HG03354 (cell line): ENCODE measurements around the gene LSM14A.
"Not testable (repeated sequence)": the region's sequence is repeated elsewhere in the genome, so short reads cannot be mapped to it uniquely, and the experiment has no call there.

Experiments used
- ATAC-seq: cut with Tn5 transposase; IDR thresholded peaks from one replicate; pipeline ENCODE4 v1.9.1; 2021; ENCODE audit warnings: mild to moderate bottlenecking; ENCODE audit not compliant: unreplicated experiment, poor library complexity, severe bottlenecking

LSM14A gene

DNA sequence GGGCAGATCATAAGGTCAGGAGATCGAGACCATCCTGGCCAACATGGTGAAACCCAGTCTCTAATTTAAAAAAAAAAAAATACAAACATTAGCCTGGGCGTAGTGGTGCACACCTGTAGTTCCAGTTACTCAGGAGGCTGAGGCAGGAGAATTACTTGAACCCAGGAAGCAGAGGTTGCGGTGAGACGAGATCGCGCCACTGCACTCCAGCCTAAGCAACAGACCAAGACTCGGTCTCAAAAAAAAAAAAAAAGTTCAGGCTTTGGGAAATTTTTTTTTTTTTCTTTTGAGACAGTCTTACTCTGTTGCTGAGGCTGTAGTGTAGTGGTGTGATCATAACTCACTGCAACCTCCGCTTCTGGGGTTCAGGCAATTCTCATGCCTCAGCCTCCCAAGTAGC is 14.7 kb downstream of the LSM14A start:
- ATAC-seq: no peak

DNA sequence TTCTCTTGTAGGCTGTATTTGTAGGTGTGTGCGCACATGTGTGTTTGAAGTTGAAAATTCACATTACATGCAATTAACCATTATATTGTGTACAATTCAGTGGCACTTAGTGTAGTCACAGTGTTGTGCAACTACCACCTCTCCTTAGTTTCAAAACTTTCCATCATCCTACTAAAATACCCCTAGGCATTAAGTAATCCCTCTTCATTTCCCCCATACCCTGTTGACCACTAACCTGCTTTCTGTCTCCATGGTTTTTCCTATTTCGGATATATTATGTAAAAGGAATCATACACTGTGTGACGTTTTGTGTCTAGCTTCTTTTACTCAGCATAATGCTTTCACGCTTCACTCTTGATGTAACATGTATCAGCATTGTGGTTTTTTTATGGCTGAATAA is 16.1 kb downstream of the LSM14A start:
- ATAC-seq: no peak

DNA sequence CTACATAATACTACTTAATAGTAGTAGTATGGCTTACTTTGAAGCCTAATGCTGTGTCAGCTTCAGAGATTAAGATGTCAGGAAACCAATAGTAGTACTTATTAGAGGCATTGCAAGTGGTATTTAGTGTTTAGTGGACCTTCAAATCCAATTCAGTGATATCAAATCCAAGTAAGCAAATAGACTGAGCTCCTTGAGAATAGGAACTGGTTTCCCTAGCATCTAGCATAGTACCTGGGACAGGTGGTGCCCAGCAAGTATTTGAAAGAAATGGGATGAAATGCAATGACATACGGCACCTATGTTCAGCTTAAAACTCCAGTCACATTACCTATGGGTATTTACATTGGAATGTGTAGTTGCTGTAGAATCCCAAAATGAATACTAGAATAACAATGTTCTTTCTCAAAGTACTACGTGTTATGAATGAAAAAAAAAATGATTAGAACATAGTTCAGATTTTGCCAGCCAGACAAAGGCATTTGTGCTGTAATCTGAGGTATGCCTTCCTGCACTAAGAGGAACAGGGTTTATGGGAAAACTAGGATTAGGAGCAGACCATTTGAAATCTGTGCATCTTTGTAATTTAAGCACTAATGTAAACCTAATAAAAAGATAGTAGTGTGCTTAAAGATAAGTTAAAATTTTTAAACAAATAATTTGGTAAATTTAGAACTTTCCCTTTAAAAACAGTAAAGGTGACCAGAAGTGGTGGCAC is 17.1 kb downstream of the LSM14A start:
- ATAC-seq: no peak

- ATAC-seq: no peak
Observed at GRCh38 chr19:34189917-34190425, 17.7 kb downstream of the LSM14A start.

DNA sequence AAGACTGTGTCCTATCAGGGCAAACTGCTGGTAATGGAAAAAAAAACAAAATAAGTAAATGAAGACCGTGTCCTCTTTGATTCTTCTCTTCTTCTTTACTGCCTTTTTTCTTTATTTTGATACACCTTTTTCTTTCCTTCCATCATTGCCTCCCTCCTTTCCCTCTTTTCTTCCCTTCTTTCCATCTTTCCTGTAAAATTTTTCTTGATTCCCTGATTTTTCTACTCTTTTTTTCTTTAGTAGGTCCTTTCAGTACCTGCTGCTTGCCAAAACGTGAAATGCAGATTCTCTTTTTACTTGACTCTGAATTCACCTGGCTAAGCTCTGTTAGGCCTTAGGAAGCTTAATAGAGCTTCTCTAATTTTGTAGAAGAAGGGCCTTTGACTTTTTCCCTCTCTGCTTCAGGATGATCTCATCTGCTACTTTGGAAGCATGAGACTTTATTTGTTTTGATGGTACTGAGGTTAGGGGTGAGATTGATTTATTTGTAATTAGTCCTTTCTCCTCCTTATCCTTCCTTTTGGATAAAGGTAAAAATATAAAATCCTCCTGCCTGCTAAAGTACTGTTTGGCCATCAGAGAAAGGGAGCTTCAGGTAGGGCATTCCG is 19.2 kb downstream of the LSM14A start:
- no peak for ATAC-seq

- ATAC-seq: no peak
Observed at GRCh38 chr19:34193439-34193838, 21.1 kb downstream of the LSM14A start.

DNA sequence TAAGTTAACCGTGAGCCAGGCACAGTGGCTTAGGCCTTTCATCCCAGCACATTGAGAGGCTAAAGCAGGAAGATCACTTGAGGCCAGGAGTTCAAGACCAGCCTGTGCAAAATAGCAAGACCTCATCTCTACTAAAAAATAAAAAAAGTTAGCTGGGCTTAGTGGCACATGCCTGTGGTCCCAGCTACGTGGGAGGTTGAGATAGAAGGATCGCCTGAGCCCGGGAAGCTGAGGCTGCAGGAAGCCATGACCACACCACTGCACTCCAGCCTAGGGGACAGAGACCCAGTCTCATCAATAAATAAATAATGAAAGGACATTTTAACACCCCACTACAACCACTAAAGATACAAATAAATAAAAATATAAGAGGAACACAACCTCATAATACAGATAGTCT is 21.6 kb downstream of the LSM14A start:
- ATAC-seq: no peak

DNA sequence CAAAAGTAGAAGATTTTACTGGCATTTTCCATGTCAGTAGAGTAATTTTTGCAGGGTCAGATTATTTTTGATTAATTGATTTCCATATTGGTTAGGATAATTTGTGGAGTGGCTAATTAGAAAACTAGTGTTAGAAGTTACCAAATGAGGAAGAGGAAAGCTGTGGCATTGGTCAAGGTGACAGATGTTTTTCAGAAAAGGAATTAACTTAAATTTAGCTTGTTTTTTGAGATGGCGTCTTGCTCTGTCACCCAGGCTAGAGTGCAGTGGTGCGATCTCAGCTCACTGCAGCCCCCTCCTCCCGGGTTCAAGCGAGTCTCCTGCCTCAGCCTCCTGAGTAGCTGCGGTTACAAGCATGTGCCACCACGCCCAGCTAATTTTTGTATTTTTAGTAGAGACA is 28.8 kb downstream of the LSM14A start:
- no peak for ATAC-seq

DNA sequence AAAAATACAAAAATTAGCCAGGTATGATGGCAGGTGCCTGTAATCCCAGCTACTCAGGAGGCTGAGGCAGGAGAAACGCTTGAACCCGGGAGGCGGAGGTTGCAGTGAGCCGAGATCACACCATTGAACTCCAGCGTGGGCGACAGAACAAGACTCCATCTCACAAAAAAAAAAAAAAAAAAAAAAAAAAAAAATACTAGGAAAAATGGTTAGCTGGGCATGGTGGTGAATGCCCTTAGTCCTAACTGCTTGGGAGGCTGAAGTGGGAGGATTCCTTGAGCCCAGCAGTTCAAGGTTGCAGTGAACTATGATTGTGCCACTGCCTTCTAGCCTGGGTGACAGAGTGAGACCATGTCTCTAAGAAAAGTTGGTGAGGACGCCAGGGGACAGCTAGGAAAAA is 33.0 kb downstream of the LSM14A start:
- ATAC-seq: not testable (repeated sequence)

DNA sequence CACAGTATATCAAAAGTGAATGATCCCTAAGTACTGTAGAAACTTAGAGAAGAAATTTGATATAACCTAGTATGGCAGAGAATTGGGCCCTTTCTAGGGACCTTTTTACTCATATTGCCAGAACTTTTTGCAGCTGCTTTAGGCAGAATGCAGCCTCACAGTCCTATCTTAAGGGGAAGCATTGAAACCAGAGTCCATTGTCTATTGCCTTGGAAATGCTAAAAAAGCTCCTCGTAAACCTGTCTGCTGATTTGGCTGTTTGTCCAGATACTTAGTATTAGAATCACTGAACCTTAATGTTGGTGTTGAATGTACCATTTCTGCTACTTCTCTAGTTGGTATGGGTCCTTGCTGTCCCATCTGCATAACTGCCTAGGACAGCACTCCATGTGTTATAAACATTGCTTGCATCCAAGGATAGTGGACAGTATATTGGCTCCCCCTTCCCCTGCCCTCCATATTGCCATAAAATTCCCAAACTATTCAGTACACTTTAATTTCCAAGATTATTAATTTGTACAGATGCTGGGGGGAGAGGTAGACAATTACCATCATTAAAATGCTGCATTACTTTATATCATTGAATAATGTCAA is 36.1 kb downstream of the LSM14A start:
- no peak for ATAC-seq

DNA sequence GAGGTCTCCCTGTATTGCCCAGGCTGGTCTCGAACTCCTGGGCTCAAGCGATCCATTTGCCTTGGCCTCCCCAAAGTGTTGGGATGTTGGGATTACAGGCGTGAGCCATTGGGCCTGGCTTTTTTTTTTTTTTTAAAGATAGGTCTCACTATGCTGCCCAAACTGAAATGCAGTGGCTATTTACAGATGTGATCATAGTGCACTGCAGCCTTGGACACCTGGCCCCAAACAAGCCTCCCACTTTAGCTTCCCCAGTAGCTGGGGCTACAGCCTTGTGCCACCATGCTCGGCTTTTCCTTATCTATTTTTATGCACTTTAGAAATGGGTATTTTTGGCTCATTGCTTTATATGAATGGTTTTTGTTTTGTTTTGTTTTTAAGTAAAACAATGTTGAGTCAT is 37.4 kb downstream of the LSM14A start:
- ATAC-seq: no peak

- ATAC-seq: no peak
Observed at GRCh38 chr19:34213283-34213682, 41.0 kb downstream of the LSM14A start.

- ATAC-seq: no peak
Observed at GRCh38 chr19:34214040-34214439, 41.7 kb downstream of the LSM14A start.

DNA sequence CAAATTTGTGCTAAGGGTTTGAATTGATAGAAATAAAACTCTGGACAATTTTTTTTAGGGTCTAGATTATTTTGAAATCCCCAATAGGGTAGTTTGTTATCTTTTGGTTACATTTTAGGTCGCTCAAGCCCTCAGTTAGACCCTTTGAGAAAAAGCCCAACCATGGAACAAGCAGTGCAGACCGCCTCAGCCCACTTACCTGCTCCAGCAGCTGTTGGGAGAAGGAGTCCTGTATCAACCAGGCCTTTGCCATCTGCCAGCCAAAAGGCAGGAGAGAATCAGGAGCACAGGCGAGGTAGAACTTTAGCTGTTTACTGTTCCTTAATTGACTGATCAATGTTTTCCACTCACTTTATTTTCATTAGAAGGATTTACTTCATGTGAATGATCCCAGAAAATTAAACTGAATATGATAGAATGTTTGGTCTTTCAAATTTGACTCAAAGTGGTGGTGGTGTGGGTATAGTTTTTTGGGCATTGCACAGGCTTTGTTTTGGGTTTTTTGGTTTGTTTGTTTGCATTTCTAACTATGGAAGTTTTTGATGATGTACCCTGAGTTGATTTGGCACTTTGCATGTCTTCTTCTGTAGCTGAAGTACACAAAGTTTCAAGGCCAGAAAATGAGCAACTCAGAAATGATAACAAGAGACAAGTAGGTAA is 42.8 kb downstream of the LSM14A start:
- no peak for ATAC-seq

- ATAC-seq: no peak
Observed at GRCh38 chr19:34215666-34216038, 43.3 kb downstream of the LSM14A start.

GRCh38 chr19:34216745-34217219 is 44.5 kb downstream of the LSM14A start:
- not testable (repeated sequence) for ATAC-seq

- ATAC-seq: peak; percentile 56
Observed at GRCh38 chr19:34217952-34218817, 45.9 kb downstream of the LSM14A start.

GRCh38 chr19:34218818-34219164 is 46.5 kb downstream of the LSM14A start:
- ATAC-seq: no peak

DNA sequence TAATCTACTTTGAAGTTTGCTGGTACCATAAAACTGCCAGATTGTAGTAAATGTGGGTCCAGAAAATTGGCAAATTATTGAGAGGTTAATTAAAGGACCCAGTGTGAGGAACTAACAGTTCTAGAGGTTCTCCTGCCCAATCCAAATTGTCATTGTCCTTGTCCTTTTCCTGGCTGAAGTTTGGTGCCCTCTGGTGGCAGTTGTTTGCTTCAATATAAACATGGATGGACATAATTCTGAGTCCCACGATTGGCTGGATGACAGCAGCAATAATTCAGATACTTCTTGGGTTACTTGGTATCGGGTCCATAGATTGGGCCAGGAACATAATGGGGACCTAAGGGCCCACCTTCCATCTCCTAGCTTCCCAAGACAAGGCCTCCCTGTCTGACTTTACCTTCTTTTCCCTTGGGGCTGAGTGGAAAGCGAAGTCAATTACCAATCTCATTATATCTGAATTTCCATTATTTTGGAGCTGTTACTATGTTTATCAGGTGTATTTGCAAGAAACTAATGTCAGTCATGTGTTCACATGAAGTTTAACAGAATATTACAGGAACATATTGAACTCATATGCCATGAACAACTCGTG is 48.3 kb downstream of the LSM14A start:
- no peak for ATAC-seq
